ENCODE measurements around the gene TEF. TPM values are rescaled to one million over a fixed set of nuclear protein-coding genes. Genes with fewer than 3 reads are reported as not detected.

The TEF gene
- total RNA-seq: 2.8 and 9.9 TPM in 2 replicates

GRCh38 chr22:41381329-41382097 lies at the start of gene TEF:
TEF (plus strand) TSS chr22:41381942; CDS start chr22:41382045, 103 bp downstream.

GRCh38 chr22:41446639-41447434 lies 65.1 kb downstream of the TEF start, which contains the start of gene TOB2:
TOB2 (minus strand) TSS chr22:41446801; CDS start chr22:41437345, 9,456 bp downstream.

Other genes with a start within 250 kb of the TEF start
- gene L3MBTL2, start 176.6 kb upstream of the TEF start, total RNA-seq: 20.0 and 20.5 TPM in 2 replicates
- 8.1 TPM in 1 of 2 replicates, not detected in the other for gene CHADL, start 141.0 kb upstream of the TEF start, total RNA-seq
- 55.0 and 218 TPM in 2 replicates for gene RANGAP1, start 95.8 kb upstream of the TEF start, total RNA-seq
- 66.5 and 79.4 TPM in 2 replicates for gene ZC3H7B, start 80.4 kb upstream of the TEF start, total RNA-seq
- gene TOB2, start 64.9 kb downstream of the TEF start, total RNA-seq: 15.8 and 42.5 TPM in 2 replicates
- 34.0 and 53.1 TPM in 2 replicates for gene PHF5A, start 86.8 kb downstream of the TEF start, total RNA-seq
- 83.4 and 107 TPM in 2 replicates for gene ACO2, start 87.2 kb downstream of the TEF start, total RNA-seq
- 11.8 and 18.1 TPM in 2 replicates for gene POLR3H, start 162.5 kb downstream of the TEF start, total RNA-seq
- gene CSDC2, start 179.1 kb downstream of the TEF start, total RNA-seq: 6.7 and 59.6 TPM in 2 replicates
- 42.5 and 50.5 TPM in 2 replicates for gene PMM1, start 207.9 kb downstream of the TEF start, total RNA-seq
- 30.7 and 46.4 TPM in 2 replicates for gene DESI1, start 239.1 kb downstream of the TEF start, total RNA-seq
- 166 and 331 TPM in 2 replicates for gene XRCC6, start 239.4 kb downstream of the TEF start, total RNA-seq